GM12878 (cell line): ENCODE results near the gene ZFC3H1. TPM values are rescaled to one million over a fixed set of nuclear protein-coding genes. Genes with fewer than 3 reads are reported as not detected.

Experiments used
- BACH1 ChIP-seq: fragments of 450-650 bp; IDR thresholded peaks from 2 replicates; pipeline ENCODE4 v1.6.1; 2017; ENCODE audit warnings: mild to moderate bottlenecking, borderline replicate concordance
- CBX3 ChIP-seq: fragments of 200-600 bp; sonication (generic); IDR thresholded peaks from 2 replicates; pipeline ENCODE4 v1.6.1; 2016; ENCODE audit warnings: low read depth, borderline replicate concordance
- EZH2 ChIP-seq: IDR thresholded peaks from 2 replicates; pipeline ENCODE4 v1.6.1; 2012; ENCODE audit warnings: low read depth, mild to moderate bottlenecking, control low read depth, inconsistent platforms, low read length, borderline replicate concordance; ENCODE audit not compliant: control insufficient read depth
- FOS ChIP-seq: IDR thresholded peaks from 3 replicates; pipeline ENCODE4 v1.6.1; 2011; ENCODE audit warnings: borderline replicate concordance; ENCODE audit not compliant: insufficient read length; ENCODE audit errors: extremely low read depth
- MTA3 ChIP-seq: IDR thresholded peaks from 2 replicates; pipeline ENCODE4 v1.6.1; 2012; ENCODE audit warnings: low read length, inconsistent platforms, borderline replicate concordance
- NBN ChIP-seq: fragments of 450-650 bp; IDR thresholded peaks from 2 replicates; pipeline ENCODE4 v1.6.1; 2016
- NFYB ChIP-seq: IDR thresholded peaks from 2 replicates; pipeline ENCODE4 v1.6.1; 2011; ENCODE audit warnings: low read depth, mild to moderate bottlenecking, low read length, improper control_type of control experiment, moderate library complexity; ENCODE audit not compliant: insufficient read depth
- PAX5 ChIP-seq: IDR thresholded peaks from 2 replicates; pipeline ENCODE4 v1.6.1; 2011; ENCODE audit warnings: low read depth, low read length, borderline replicate concordance
- SIN3A ChIP-seq: IDR thresholded peaks from 2 replicates; pipeline ENCODE4 v1.6.1; 2012; ENCODE audit warnings: low read depth, low read length, improper control_type of control experiment
- SP1 ChIP-seq: IDR thresholded peaks from one replicate; pipeline ENCODE4 v1.6.1; 2011; ENCODE audit warnings: low read depth, low read length
- TAF1 ChIP-seq: IDR thresholded peaks from 2 replicates; pipeline ENCODE4 v1.6.1; 2011; ENCODE audit warnings: mild to moderate bottlenecking, low read depth, low read length, borderline replicate concordance
- polyA plus RNA-seq, 11 experiments: library from polyadenylated mRNA; depleted of rRNA in 4 of 11; unstranded in 6 of 11; stranded (reverse) in 5 of 11; fragments of >200 nt; fragmentation: Nextera tagmentation in 4 of 11; fragmentation: Illumina TruSeq in 1 of 11; extraction: Ambion mirVana in 4 of 11; extraction: Trizol in 1 of 11; gene quantifications; 1 replicate in 1 of 11; 2 replicates in 10 of 11; pipeline versions ENCODE4 v1.2.1 to v1.2.3, GENCODE V29; 2011 to 2016; ENCODE audit warnings: inconsistent platforms in 2 of 11, missing spikeins in 2 of 11, low read depth in 1 of 11
- total RNA-seq, 4 experiments: library from RNA; depleted of rRNA in 3 of 4; stranded (reverse); fragments of >200 nt in 3 of 4; fragmentation: Illumina TruSeq in 1 of 4; extraction: Trizol in 1 of 4; gene quantifications; 2 replicates each; pipeline versions ENCODE4 v1.2.1 to v1.2.3, GENCODE V29; 2013 to 2021
- TF ChIP-seq, protein P1 (sequence below): fragments of 450-650 bp; IDR thresholded peaks from 2 replicates; pipeline ENCODE4 v1.6.1; 2017; ENCODE audit warnings: antibody characterized with exemption, mild to moderate bottlenecking, moderate library complexity
- TF ChIP-seq, protein P2 (sequence below): fragments of 450-650 bp; IDR thresholded peaks from 2 replicates; pipeline ENCODE4 v1.6.1; 2014; ENCODE audit warnings: mild to moderate bottlenecking
- TF ChIP-seq, protein P3 (sequence below): fragments of 450-650 bp; IDR thresholded peaks from 2 replicates; pipeline ENCODE4 v1.6.1; 2016; ENCODE audit warnings: mild to moderate bottlenecking
- TF ChIP-seq, protein P4 (sequence below): IDR thresholded peaks from 2 replicates; pipeline ENCODE4 v1.6.1; 2011; ENCODE audit warnings: low read depth, low read length, improper control_type of control experiment, borderline replicate concordance

ZFC3H1 gene
- total and polyA plus RNA-seq, 10 of the 15 experiments (the other 5 are each of a cell fraction or from before 2014, with no cell fraction given) = 11.2 to 88.7 (median 25.9) TPM

DNA sequence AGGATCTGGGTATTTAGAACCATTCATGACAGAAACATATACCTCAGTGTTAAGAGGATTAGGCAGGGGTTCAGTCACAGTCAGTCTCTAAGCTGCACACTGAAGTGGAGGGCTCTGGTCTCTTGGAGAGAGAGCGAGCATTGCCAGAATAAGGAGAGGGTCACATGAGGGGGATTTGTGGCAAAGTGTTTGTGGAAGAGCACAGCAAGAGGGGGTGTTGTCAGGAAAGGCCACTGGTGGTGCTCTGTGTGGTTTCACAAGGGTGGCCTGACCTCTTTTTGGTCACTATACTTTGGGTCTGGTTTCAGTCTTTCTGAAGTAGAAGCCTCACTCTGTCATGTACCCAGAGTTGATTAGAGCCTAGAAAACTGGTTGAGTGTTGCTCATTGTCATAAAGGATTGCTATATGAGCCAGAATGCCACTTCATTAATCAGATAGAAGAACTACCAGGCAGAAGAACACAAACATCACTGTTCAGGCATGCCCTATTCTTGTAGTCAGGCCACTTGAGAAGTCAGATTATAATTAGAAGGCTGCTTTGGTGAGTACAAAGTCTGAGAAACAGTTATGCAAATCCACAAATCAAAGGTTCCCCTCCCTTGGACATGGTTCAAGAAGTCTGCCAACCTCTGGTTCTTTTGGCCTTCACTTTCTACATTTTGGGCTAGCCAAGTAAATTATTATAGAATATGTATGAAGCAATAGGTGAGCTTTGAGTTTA is 30.6 kb upstream of the ZFC3H1 start (continued):
- TF ChIP-seq NFYB (no peak), TAF1 (0 out of 2 replicates have a peak, but pooled peaks have one; percentile 10), PAX5 (peak; percentile 62; the same call in 1 of the 2 replicates), FOS (no peak), CBX3 (no peak), EZH2 (no peak), SIN3A (0 out of 2 replicates have a peak, but pooled peaks have one; percentile 44), NBN (0 out of 2 replicates have a peak, but pooled peaks have one; percentile 31), SP1 (peak; percentile 36), MTA3 (no peak), BACH1 (no peak)
- TF ChIP-seq, protein P1, sequence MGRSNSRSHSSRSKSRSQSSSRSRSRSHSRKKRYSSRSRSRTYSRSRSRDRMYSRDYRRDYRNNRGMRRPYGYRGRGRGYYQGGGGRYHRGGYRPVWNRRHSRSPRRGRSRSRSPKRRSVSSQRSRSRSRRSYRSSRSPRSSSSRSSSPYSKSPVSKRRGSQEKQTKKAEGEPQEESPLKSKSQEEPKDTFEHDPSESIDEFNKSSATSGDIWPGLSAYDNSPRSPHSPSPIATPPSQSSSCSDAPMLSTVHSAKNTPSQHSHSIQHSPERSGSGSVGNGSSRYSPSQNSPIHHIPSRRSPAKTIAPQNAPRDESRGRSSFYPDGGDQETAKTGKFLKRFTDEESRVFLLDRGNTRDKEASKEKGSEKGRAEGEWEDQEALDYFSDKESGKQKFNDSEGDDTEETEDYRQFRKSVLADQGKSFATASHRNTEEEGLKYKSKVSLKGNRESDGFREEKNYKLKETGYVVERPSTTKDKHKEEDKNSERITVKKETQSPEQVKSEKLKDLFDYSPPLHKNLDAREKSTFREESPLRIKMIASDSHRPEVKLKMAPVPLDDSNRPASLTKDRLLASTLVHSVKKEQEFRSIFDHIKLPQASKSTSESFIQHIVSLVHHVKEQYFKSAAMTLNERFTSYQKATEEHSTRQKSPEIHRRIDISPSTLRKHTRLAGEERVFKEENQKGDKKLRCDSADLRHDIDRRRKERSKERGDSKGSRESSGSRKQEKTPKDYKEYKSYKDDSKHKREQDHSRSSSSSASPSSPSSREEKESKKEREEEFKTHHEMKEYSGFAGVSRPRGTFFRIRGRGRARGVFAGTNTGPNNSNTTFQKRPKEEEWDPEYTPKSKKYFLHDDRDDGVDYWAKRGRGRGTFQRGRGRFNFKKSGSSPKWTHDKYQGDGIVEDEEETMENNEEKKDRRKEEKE = no peak
- TF ChIP-seq, protein P2, sequence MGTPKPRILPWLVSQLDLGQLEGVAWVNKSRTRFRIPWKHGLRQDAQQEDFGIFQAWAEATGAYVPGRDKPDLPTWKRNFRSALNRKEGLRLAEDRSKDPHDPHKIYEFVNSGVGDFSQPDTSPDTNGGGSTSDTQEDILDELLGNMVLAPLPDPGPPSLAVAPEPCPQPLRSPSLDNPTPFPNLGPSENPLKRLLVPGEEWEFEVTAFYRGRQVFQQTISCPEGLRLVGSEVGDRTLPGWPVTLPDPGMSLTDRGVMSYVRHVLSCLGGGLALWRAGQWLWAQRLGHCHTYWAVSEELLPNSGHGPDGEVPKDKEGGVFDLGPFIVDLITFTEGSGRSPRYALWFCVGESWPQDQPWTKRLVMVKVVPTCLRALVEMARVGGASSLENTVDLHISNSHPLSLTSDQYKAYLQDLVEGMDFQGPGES = no peak
- TF ChIP-seq, protein P3, sequence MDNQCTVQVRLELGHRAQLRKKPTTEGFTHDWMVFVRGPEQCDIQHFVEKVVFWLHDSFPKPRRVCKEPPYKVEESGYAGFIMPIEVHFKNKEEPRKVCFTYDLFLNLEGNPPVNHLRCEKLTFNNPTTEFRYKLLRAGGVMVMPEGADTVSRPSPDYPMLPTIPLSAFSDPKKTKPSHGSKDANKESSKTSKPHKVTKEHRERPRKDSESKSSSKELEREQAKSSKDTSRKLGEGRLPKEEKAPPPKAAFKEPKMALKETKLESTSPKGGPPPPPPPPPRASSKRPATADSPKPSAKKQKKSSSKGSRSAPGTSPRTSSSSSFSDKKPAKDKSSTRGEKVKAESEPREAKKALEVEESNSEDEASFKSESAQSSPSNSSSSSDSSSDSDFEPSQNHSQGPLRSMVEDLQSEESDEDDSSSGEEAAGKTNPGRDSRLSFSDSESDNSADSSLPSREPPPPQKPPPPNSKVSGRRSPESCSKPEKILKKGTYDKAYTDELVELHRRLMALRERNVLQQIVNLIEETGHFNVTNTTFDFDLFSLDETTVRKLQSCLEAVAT = peak; percentile 15; the same call in 1 of the 2 replicates
- TF ChIP-seq, protein P4, sequence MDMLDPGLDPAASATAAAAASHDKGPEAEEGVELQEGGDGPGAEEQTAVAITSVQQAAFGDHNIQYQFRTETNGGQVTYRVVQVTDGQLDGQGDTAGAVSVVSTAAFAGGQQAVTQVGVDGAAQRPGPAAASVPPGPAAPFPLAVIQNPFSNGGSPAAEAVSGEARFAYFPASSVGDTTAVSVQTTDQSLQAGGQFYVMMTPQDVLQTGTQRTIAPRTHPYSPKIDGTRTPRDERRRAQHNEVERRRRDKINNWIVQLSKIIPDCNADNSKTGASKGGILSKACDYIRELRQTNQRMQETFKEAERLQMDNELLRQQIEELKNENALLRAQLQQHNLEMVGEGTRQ = no peak
